Keratinocyte (primary cell): Measurements from ENCODE around the gene MFAP4. TPM values are rescaled to one million over a fixed set of nuclear protein-coding genes. Genes with fewer than 3 reads are reported as not detected.

ENCODE experiments used
- DNase-seq: peaks from one replicate; pipeline ENCODE4 v3.0.0-alpha.2; 2011; ENCODE audit warnings: low read depth, missing footprints, low spot score
- FAIRE-seq: peaks from 2 replicates; lab custom pipeline; 2011; peaks lifted over from hg19 to GRCh38; lab: Jason Lieb, UNC
- H2AFZ ChIP-seq: 2 replicates; pipeline ENCODE4 v1.6.0; 2012; ENCODE audit warnings: low read length, control low read depth, inconsistent platforms; ENCODE audit not compliant: control insufficient read depth
- H3K27ac ChIP-seq: 2 replicates; pipeline ENCODE4 v1.5.1; 2011; ENCODE audit warnings: low read length; ENCODE audit not compliant: control insufficient read depth, insufficient read depth
- H3K27me3 ChIP-seq: 3 replicates; pipeline ENCODE4 v1.6.0; 2011; ENCODE audit warnings: low read length; ENCODE audit not compliant: control insufficient read depth, insufficient read depth; ENCODE audit errors: extremely low read depth
- H3K36me3 ChIP-seq, 2 experiments: 2 replicates in 1 of 2; 3 replicates in 1 of 2; pipeline ENCODE4 v1.5.1; 2011; ENCODE audit warnings: low read length in 2 of 2, mild to moderate bottlenecking in 1 of 2; ENCODE audit not compliant: control insufficient read depth in 2 of 2, insufficient read depth in 2 of 2; ENCODE audit errors: extremely low read depth in 1 of 2
- H3K4me1 ChIP-seq: 3 replicates; pipeline ENCODE4 v1.5.1; 2011; ENCODE audit warnings: low read length; ENCODE audit not compliant: control insufficient read depth, insufficient read depth; ENCODE audit errors: extremely low read depth
- H3K4me2 ChIP-seq: 3 replicates; pipeline ENCODE4 v1.6.0; 2011; ENCODE audit warnings: low read depth, low read length; ENCODE audit not compliant: control insufficient read depth, insufficient read depth; ENCODE audit errors: extremely low read depth
- H3K4me3 ChIP-seq, 3 experiments: fragments of 200-600 bp in 1 of 3; sonication (generic) in 1 of 3; 2 replicates in 2 of 3; 3 replicates in 1 of 3; pipeline ENCODE4 v1.5.1; 2011 to 2016; ENCODE audit warnings: low read length in 3 of 3, mild to moderate bottlenecking in 3 of 3, control low read depth in 2 of 3, inconsistent platforms in 1 of 3, low read depth in 1 of 3, mixed read lengths in 1 of 3, mixed run types in 1 of 3, moderate library complexity in 1 of 3; ENCODE audit not compliant: control insufficient read depth in 2 of 3, insufficient read depth in 2 of 3; ENCODE audit errors: extremely low read depth in 1 of 3
- H3K79me2 ChIP-seq: 2 replicates; pipeline ENCODE4 v1.6.0; 2012; ENCODE audit warnings: low read length; ENCODE audit not compliant: control insufficient read depth, insufficient read depth
- H3K9ac ChIP-seq: 3 replicates; pipeline ENCODE4 v1.6.0; 2011; ENCODE audit warnings: low read length; ENCODE audit not compliant: control insufficient read depth, insufficient read depth; ENCODE audit errors: extremely low read depth
- H3K9me1 ChIP-seq: 3 replicates; pipeline ENCODE4 v1.6.0; 2011; ENCODE audit warnings: low read length; ENCODE audit not compliant: control insufficient read depth, insufficient read depth; ENCODE audit errors: extremely low read depth
- H3K9me3 ChIP-seq: 2 replicates; pipeline ENCODE4 v1.5.1; 2012; ENCODE audit warnings: low read depth, low read length; ENCODE audit not compliant: control insufficient read depth
- H4K20me1 ChIP-seq: 3 replicates; pipeline ENCODE4 v1.6.0; 2011; ENCODE audit warnings: low read length; ENCODE audit not compliant: control insufficient read depth, insufficient read depth; ENCODE audit errors: extremely low read depth
- EZH2 ChIP-seq: IDR thresholded peaks from one replicate; pipeline ENCODE4 v1.6.1; 2012; ENCODE audit warnings: inconsistent platforms, mild to moderate bottlenecking, low read length, moderate library complexity
- dilution Hi-C: fragments of 300-500 bp; cut with MboI; formaldehyde crosslinking; loops from one replicate; pipeline ENCODE4 v1.7.0; 2020; ENCODE audit warnings: low sequenced_read_pairs; ENCODE audit not compliant: extremely low pct_ligation_motif_present
- polyA plus RNA-seq, 5 experiments: library from polyadenylated mRNA; depleted of rRNA in 3 of 5; stranded (reverse) in 3 of 5; stranded (forward) in 1 of 5; unstranded in 1 of 5; fragments of >200 nt; gene quantifications; 1 replicate in 1 of 5; 2 replicates in 3 of 5; 3 replicates in 1 of 5; pipeline versions ENCODE4 v1.2.1 to v1.2.3, GENCODE V29; 2011 to 2012; ENCODE audit warnings: missing spikeins in 2 of 5, low read depth in 1 of 5, low replicate concordance in 1 of 5
- TF ChIP-seq, protein P1 (sequence below), 3 experiments: IDR thresholded peaks in 1 of 3; conservative IDR thresholded peaks in 1 of 3; optimal IDR thresholded peaks in 1 of 3; 2 replicates in 2 of 3; 3 replicates in 1 of 3; pipeline versions ENCODE3 to v1.5.1; 2011; ENCODE audit warnings: low read length in 3 of 3, mild to moderate bottlenecking in 3 of 3, moderate library complexity in 2 of 3, control low read depth in 1 of 3, inconsistent platforms in 1 of 3; ENCODE audit not compliant: insufficient read depth in 2 of 3; ENCODE audit errors: extremely low read depth in 1 of 3

MFAP4 gene
- polyA plus RNA-seq, 1 donor (not counting 4 experiments of a cell fraction or from before 2014, with no cell fraction given) = not detected

DNA sequence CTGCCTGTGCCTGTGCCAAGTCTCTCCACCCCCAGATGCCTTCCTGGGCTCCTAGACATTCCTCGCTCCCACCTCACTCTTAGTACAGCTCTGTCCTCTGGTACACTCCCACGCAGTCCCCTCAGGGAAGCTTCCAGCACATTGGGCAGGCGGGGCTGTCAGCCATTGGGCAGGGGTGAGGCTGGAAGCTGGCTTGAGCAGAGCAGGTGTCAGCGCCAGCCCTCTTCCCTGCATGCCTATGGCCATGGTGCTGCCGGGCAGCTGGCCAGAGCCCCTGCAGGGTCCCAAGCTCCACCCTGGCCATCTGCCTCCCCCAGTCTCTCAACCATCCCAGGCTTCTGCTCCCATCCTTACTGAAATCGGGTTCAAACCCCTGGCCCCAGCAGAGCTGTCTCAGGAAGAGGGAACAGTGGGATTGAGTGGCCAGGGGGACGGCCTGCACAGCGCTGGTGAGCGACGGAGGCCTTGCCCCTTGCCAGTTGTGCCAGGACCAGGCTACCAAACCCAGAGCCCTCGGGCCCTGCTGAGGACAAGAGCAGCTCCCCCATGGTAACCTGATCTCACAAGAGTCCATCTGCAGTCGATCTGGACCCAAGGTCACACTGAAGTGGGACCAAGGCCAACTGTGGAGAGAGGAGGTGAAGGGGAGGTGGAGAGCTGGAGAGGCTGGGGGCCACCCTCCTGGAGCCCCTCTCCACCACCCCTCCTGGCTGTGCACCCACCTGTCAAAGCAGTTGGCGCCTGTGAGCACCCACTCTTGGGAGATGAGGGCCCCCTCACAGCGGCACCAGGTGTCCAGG is 22.1 kb downstream of the MFAP4 start:
- TF ChIP-seq EZH2 = no peak
- TF ChIP-seq, protein P1, sequence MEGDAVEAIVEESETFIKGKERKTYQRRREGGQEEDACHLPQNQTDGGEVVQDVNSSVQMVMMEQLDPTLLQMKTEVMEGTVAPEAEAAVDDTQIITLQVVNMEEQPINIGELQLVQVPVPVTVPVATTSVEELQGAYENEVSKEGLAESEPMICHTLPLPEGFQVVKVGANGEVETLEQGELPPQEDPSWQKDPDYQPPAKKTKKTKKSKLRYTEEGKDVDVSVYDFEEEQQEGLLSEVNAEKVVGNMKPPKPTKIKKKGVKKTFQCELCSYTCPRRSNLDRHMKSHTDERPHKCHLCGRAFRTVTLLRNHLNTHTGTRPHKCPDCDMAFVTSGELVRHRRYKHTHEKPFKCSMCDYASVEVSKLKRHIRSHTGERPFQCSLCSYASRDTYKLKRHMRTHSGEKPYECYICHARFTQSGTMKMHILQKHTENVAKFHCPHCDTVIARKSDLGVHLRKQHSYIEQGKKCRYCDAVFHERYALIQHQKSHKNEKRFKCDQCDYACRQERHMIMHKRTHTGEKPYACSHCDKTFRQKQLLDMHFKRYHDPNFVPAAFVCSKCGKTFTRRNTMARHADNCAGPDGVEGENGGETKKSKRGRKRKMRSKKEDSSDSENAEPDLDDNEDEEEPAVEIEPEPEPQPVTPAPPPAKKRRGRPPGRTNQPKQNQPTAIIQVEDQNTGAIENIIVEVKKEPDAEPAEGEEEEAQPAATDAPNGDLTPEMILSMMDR (optimal IDR thresholded peaks at IDR 0.05 in 1 of 3, IDR thresholded peaks at IDR 0.05 in 1 of 3, conservative IDR thresholded peaks at IDR 0.05 in 1 of 3; ENCODE audit: extremely low read depth in 1 of 3, insufficient read depth in 2 of 3, low read length in 3 of 3) = no peak
- Histone ChIP-seq H3K4me1 (peaks cover 12% of the 10 kb centered on the region), H2AFZ (no peak overlapping the region), H3K27ac (no peak overlapping the region), H3K4me3 (no peak overlapping the region), H3K9ac (no peak overlapping the region), H3K9me3 (no peaks in the 10 kb centered on the region), H4K20me1 (no peaks in the 10 kb centered on the region), H3K36me3 (no peaks in the 10 kb centered on the region), H3K9me1 (no peaks in the 10 kb centered on the region), H3K4me2 (no peak overlapping the region), H3K27me3 (no peaks in the 10 kb centered on the region), H3K79me2 (peaks cover 2% of the 10 kb centered on the region)
- FAIRE-seq (no peak), DNase-seq (no peak)
- dilution Hi-C loops = loop anchor here (5.0 to 25.0 kb wide), 2 partner anchors 92 to 297 kb away; no protein-coding TSS in a partner anchor

- no peak for TF ChIP-seq EZH2
- TF ChIP-seq, protein P1 (optimal IDR thresholded peaks at IDR 0.05 in 1 of 3, IDR thresholded peaks at IDR 0.05 in 1 of 3, conservative IDR thresholded peaks at IDR 0.05 in 1 of 3; ENCODE audit: extremely low read depth in 1 of 3, insufficient read depth in 2 of 3, low read length in 3 of 3) = no peak
- H3K4me3 ChIP-seq = no peak overlapping the region
- no peaks in the 10 kb centered on the region for H3K27me3 ChIP-seq
- DNase-seq = no peak
- FAIRE-seq = no peak
- no peak overlapping the region for H3K27ac ChIP-seq
- no peak overlapping the region for H2AFZ ChIP-seq
- no peak overlapping the region for H3K9ac ChIP-seq
- H3K9me3 ChIP-seq = no peaks in the 10 kb centered on the region
- dilution Hi-C loops = loop anchor here (5.0 to 25.0 kb wide), 2 partner anchors 94 to 299 kb away; no protein-coding TSS in a partner anchor
- H3K4me2 ChIP-seq = no peak overlapping the region
- no peaks in the 10 kb centered on the region for H3K9me1 ChIP-seq
- H3K36me3 ChIP-seq = peaks cover 0 to 5% of the 10 kb centered on the region in 2 experiments
- H3K79me2 ChIP-seq = peaks cover 2% of the 10 kb centered on the region
- H4K20me1 ChIP-seq = no peaks in the 10 kb centered on the region
- peaks cover 12% of the 10 kb centered on the region for H3K4me1 ChIP-seq
Measured at GRCh38 chr17:19363460-19364035, 23.4 kb downstream of the MFAP4 start.
